Activated CD4-positive, alpha-beta T cell treated with anti-CD3 and anti-CD28 coated beads, Interleukin-2, Interleukin-6, amounts not matched to agents 100 ng/mL and 50 ng/mL, durations not matched to agents 16 hours and 8 hours (primary cell): ENCODE results near the gene NACC1.
A peak's percentile ranks its signal among the peaks of the same experiment; 100 is the strongest.

Source experiments
- DNase-seq: peaks from one replicate; pipeline ENCODE4 v3.0.0-alpha.2; 2020

The NACC1 gene

DNA sequence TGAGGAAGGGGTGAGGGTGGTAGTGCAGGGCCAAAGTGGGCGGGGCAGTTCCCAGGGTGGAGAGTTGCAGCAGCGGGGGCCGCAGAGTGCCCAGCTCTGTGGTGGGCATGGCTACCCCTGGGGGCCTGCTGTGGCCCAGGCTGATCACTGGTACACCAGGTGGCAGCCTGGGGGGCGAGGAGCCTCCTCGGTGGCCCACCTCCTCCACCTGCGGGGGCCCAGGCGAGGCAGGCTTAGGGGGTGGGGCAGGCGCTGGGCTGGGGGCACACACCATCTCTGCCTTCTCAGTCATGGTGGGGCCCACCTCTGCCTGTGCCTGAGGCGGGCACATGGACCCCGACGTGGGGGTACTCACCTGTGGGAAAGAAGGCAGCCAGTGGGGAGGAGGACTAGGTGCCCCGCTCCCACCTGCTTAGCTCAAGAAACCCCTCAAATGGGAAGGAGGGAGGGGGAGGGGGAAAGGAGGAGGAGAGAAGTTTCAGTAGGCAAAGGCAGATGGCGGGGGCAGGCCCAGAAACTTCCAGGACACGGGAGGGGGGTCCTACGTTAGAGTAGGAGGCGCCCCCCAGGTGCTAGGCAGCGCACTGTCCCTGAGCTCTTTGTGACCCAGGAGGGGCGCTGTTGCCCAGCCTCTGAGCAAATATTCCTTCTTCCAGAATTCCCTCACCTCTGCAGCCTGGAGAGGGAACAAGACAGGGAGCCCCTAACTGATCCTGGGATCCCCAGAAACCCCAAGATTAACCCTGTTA is 17.0 kb upstream of the NACC1 start:
- DNase-seq: no peak

DNA sequence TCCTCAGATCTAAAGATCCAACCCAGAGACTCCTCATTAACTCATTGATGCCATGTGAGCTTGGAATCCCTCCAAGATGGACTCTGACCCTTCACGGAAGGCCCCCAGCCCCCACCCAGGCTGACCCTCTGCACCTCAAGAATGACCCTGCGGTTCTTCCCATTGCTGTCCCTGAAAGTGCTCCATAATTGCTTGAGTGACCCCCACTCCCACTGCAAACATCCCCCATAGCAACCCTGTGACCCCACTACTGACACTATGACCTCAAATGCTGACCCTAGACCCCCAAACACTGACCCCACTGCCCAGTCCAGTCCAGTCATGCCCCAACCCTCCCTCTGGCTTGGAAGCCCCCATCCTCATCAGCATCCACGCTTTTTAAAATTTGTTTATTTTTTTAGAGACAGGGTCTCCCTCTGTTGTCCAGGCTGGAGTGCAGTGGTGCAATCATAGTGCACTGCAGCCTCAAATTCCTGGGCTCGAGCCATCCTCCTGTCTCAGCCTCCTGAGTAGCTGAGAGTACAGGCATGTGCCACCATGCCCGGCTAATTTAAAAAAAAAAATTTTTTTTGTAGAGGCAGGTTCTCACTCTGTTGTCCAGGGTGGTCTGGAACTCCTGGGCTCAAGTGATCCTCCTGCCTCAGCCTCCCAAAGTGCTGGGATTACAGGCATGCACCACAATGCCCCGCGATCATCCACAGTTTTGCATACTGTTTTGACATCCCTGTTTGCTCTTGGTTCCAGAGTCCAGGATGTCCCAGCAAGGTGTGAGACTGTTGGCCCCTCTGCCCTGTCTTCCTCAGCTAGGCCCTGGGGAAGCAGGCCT is 16.3 kb upstream of the NACC1 start:
- no peak for DNase-seq

GRCh38 chr19:13102416-13102665 is 15.7 kb upstream of the NACC1 start:
- DNase-seq: no peak

GRCh38 chr19:13102666-13103580 is 15.1 kb upstream of the NACC1 start, which contains the start of gene LYL1:
TSS of gene LYL1 (minus strand) at chr19:13102858. CDS start at chr19:13101171, 1,687 bp downstream.
- no peak for DNase-seq

- DNase-seq: no peak
Measured at GRCh38 chr19:13103581-13104359, 14.3 kb upstream of the NACC1 start.

DNA sequence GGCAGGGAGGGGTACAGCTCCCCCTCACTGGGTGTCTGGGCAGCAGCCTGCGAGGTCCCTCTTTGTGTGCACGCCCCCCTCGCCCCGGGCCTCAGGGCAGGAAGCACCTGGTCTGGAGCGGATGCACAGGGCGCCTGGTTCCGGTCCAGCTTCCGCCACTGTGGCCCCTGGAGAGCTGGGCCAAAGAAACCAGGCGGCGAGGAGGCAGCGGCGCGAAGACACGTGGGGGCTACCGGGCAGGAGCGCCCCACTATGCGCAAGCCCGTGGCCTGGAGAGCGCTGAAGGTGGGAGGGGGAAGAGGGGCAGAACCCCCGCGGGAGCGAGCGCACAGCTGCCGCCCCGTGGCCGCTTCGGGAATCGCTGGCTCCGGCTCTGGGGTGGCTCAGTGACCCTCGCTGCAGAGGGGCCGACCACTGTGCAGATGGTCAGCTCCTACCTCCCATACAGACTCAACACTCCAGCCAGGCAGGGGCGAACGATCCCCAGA is 13.7 kb upstream of the NACC1 start:
- DNase-seq: peak; percentile 72

GRCh38 chr19:13104848-13105711 is 13.0 kb upstream of the NACC1 start:
- DNase-seq: no peak

GRCh38 chr19:13109361-13110098 is 8.5 kb upstream of the NACC1 start:
- DNase-seq: no peak

- no peak for DNase-seq
Measured at GRCh38 chr19:13110099-13110610, 7.9 kb upstream of the NACC1 start.

- DNase-seq: no peak
Measured at GRCh38 chr19:13112555-13112954, 5.5 kb upstream of the NACC1 start.

GRCh38 chr19:13115936-13116281 is 2.2 kb upstream of the NACC1 start:
- no peak for DNase-seq

GRCh38 chr19:13116282-13117175 is 1.5 kb upstream of the NACC1 start, which contains the start of gene TRMT1:
TSS of gene TRMT1 (minus strand) at chr19:13116740. CDS start at chr19:13116399, 341 bp downstream.
- DNase-seq: peak; percentile 95

- DNase-seq: no peak
Measured at GRCh38 chr19:13117176-13117771, 790 bp upstream of the NACC1 start.

GRCh38 chr19:13118424-13119193 is 545 bp downstream of the NACC1 start:
- DNase-seq: peak; percentile 63

- DNase-seq: no peak
Measured at GRCh38 chr19:13119627-13120026, 1.6 kb downstream of the NACC1 start.

DNA sequence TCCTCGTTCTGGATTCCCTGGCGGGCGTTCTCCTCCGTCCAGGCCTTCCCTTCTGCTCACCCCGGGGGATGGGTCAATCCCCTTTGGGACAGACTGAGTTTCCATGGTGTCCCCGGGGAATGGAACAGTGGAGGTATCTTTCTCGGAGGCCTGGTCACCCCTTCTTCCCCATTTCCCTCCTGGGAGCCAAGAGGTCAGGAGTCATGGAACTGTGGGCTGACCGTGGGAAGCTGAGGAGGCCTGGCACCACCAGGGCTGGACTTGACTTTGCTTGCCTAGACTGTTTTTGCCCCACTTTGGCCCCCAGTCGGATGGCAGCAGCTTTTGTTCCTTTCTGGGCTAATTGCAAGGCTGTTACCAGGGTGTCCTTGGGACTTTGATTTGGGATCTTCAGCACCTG is 2.0 kb downstream of the NACC1 start:
- DNase-seq: no peak

DNA sequence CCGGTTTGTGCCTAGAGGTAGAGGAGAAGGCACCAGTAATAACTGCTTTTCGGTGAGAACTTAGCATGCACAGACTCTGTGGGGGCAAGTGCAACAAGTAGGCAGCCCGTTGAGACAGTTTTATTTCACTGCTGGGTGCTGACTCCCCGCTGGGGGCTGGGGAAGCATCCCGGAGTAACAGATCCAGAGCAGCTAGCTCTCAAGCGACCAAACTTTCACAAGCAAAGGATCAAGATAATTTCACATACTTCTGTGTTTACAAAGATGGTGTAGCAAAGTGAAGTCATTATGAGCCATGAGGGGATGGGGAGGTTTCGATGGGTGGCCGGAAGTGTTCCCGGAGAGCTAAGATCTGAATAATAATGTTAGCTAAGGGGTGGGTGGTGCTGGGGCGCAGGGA is 2.8 kb downstream of the NACC1 start:
- no peak for DNase-seq
